HepG2 (cell line): Measurements from ENCODE around the gene SLAIN2. TPM values are rescaled to one million over a fixed set of nuclear protein-coding genes. Genes with fewer than 3 reads are reported as not detected.

Source experiments
- BCL3 ChIP-seq: sonication (generic); formaldehyde crosslinking; IDR thresholded peaks from 2 replicates; pipeline ENCODE4 v1.5.1; 2020; ENCODE audit warnings: mild to moderate bottlenecking, missing genetic modification reagents, moderate library complexity
- DNMT1 ChIP-seq: sonication (generic); formaldehyde crosslinking; IDR thresholded peaks from 2 replicates; pipeline ENCODE4 v1.5.1; 2020; ENCODE audit warnings: mild to moderate bottlenecking, missing genetic modification reagents
- DR1 ChIP-seq: sonication (generic); formaldehyde crosslinking; IDR thresholded peaks from 2 replicates; pipeline ENCODE4 v1.8.0; 2021; ENCODE audit warnings: mild to moderate bottlenecking, missing genetic modification reagents, inconsistent platforms
- GTF3A ChIP-seq: sonication (generic); formaldehyde crosslinking; conservative IDR thresholded peaks from 2 replicates; pipeline ENCODE4 v1.4.0; 2020; ENCODE audit warnings: mild to moderate bottlenecking, missing genetic modification reagents
- HNF4A ChIP-seq: sonication (generic); formaldehyde crosslinking; IDR thresholded peaks from 2 replicates; pipeline ENCODE4 v1.4.0; 2020; ENCODE audit warnings: missing genetic modification reagents
- MTF2 ChIP-seq: sonication (generic); formaldehyde crosslinking; IDR thresholded peaks from 2 replicates; pipeline ENCODE4 v1.5.0; 2020; ENCODE audit warnings: missing genetic modification reagents, borderline replicate concordance
- RAD21 ChIP-seq: fragments of 450-650 bp; formaldehyde crosslinking; IDR thresholded peaks from 2 replicates; pipeline ENCODE4 v1.5.0; 2020; ENCODE audit warnings: mild to moderate bottlenecking
- RBM39 ChIP-seq: fragments of 200-400 bp; formaldehyde crosslinking; IDR thresholded peaks from one replicate; pipeline ENCODE4 v1.6.1; 2018; ENCODE audit warnings: antibody characterized with exemption, mild to moderate bottlenecking, low read depth, low read length; ENCODE audit not compliant: poor library complexity, severe bottlenecking
- RCOR2 ChIP-seq: IDR thresholded peaks from 2 replicates; pipeline ENCODE4 v1.6.1; 2016; ENCODE audit warnings: missing biosample characterization, missing genetic modification reagents
- SATB2 ChIP-seq: sonication (generic); formaldehyde crosslinking; IDR thresholded peaks from 2 replicates; pipeline ENCODE4 v1.5.0; 2020; ENCODE audit warnings: missing genetic modification reagents
- SRY ChIP-seq: sonication (generic); formaldehyde crosslinking; IDR thresholded peaks from 2 replicates; pipeline ENCODE4 v1.8.0; 2022; ENCODE audit warnings: mild to moderate bottlenecking, missing genetic modification reagents
- ZC3H4 ChIP-seq: sonication (generic); formaldehyde crosslinking; IDR thresholded peaks from 2 replicates; pipeline ENCODE4 v1.4.0; 2020; ENCODE audit warnings: missing genetic modification reagents, borderline replicate concordance
- ZFP82 ChIP-seq: sonication (generic); formaldehyde crosslinking; IDR thresholded peaks from 2 replicates; pipeline ENCODE4 v1.5.1; 2020; ENCODE audit warnings: mild to moderate bottlenecking, missing genetic modification reagents, borderline replicate concordance
- ZMYM3 ChIP-seq: sonication (generic); formaldehyde crosslinking; IDR thresholded peaks from 2 replicates; pipeline ENCODE4 v1.5.1; 2020; ENCODE audit warnings: mild to moderate bottlenecking, missing genetic modification reagents
- ZNF343 ChIP-seq: sonication (generic); formaldehyde crosslinking; IDR thresholded peaks from 2 replicates; pipeline ENCODE4 v1.4.0; 2020; ENCODE audit warnings: mild to moderate bottlenecking, missing genetic modification reagents
- ZNF660 ChIP-seq: sonication (generic); formaldehyde crosslinking; IDR thresholded peaks from 2 replicates; pipeline ENCODE4 v1.5.1; 2020; ENCODE audit warnings: mild to moderate bottlenecking, low read depth, missing genetic modification reagents, borderline replicate concordance
- ZNF816 ChIP-seq: sonication (generic); formaldehyde crosslinking; IDR thresholded peaks from 2 replicates; pipeline ENCODE4 v1.8.0; 2022; ENCODE audit warnings: missing genetic modification reagents, mild to moderate bottlenecking, borderline replicate concordance
- polyA plus RNA-seq, 8 experiments: library from polyadenylated mRNA; depleted of rRNA in 3 of 8; stranded (reverse) in 7 of 8; unstranded in 1 of 8; fragments of >200 nt; fragmentation: Illumina TruSeq in 4 of 8; extraction: Trizol in 4 of 8; gene quantifications; 2 replicates each; pipeline versions ENCODE4 v1.2.1 to v1.2.3, GENCODE V29; 2011 to 2016; ENCODE audit warnings: low read depth in 4 of 8, missing spikeins in 1 of 8, mixed read lengths in 1 of 8; ENCODE audit not compliant: insufficient read depth in 1 of 8
- total RNA-seq, 5 experiments: library from RNA; depleted of rRNA; stranded (reverse); fragments of >200 nt; fragmentation: Illumina TruSeq; extraction: Trizol; gene quantifications; 2 replicates each; pipeline ENCODE4 v1.2.3, GENCODE V29; 2016; ENCODE audit warnings: low read depth in 1 of 5
- TF ChIP-seq, protein P1 (sequence below): sonication (generic); formaldehyde crosslinking; IDR thresholded peaks from 2 replicates; pipeline ENCODE4 v1.8.1; 2022; ENCODE audit warnings: mild to moderate bottlenecking, missing genetic modification reagents
- TF ChIP-seq, protein P2 (sequence below): sonication (generic); formaldehyde crosslinking; IDR thresholded peaks from 2 replicates; pipeline ENCODE4 v1.4.0; 2020; ENCODE audit warnings: missing genetic modification reagents
- TF ChIP-seq, protein P3 (sequence below): sonication (generic); formaldehyde crosslinking; conservative IDR thresholded peaks from 2 replicates; pipeline ENCODE4 v1.4.0; 2020; ENCODE audit warnings: missing genetic modification reagents

The SLAIN2 gene
- total and polyA plus RNA-seq, 2 of the 13 experiments (the other 11 are each of a cell fraction or from before 2014, with no cell fraction given), result 20.7 to 22.5 TPM

DNA sequence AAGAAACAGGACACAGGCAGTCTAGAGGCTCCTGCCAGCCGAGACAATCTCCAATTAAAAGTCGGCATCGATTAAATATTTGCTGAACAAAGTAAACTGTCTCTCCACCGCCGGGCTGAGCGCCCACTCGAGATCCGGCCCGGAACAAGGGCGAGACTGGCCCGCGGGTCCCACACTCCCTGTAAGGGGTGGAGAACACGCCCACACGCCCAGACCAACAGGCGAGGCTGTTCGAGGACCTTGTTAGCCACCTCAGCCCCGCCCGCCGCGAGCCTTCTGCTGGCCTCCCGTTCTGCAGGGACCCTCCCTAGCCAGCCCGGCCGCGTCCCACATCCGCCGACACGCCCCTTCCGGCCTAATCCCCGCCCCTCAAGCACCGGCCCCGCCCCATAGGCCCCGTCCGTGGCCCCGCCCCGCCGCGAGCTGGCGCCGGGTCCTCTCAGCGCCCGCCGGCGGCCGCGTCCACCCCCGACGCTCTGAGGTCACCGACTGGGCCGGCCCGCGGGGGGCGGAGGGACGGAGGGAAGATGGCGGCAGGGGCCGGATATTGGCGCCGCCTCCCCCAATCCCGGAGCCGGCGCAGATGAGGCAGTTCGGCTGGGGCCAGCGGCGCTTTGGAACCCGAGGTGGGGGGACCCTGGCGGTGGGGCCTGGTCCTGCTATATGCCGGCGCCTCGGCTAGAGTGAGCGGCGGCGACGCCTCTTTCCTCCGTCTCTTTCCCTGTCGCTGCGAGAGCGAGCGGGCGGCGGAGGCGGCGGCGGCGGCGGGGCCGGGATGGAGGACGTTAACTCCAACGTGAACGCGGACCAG, at the start of gene SLAIN2 (continued):
- TF ChIP-seq, protein P1, sequence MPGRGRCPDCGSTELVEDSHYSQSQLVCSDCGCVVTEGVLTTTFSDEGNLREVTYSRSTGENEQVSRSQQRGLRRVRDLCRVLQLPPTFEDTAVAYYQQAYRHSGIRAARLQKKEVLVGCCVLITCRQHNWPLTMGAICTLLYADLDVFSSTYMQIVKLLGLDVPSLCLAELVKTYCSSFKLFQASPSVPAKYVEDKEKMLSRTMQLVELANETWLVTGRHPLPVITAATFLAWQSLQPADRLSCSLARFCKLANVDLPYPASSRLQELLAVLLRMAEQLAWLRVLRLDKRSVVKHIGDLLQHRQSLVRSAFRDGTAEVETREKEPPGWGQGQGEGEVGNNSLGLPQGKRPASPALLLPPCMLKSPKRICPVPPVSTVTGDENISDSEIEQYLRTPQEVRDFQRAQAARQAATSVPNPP (CRISPR knock-in tag), result no peak
- TF ChIP-seq ZNF343 (CRISPR knock-in tag) (peak; percentile 86), DNMT1 (CRISPR knock-in tag) (no peak), ZFP82 (CRISPR knock-in tag) (no peak), BCL3 (CRISPR knock-in tag) (no peak), ZC3H4 (CRISPR knock-in tag) (no peak), RAD21 (CRISPR knock-in tag) (0 out of 2 replicates have a peak, but pooled peaks have one; percentile 17), MTF2 (CRISPR knock-in tag) (0 out of 2 replicates have a peak, but pooled peaks have one; percentile 5), DR1 (CRISPR knock-in tag) (no peak), ZNF660 (CRISPR knock-in tag) (no peak), GTF3A (CRISPR knock-in tag) (no peak), RCOR2 (no peak), RBM39 (peak; percentile 67), HNF4A (peak; percentile 27; the same call in 1 of the 2 replicates), ZNF816 (CRISPR knock-in tag) (peak; percentile 59; the same call in 1 of the 2 replicates), SRY (CRISPR knock-in tag) (peak; percentile 64; the same call in 1 of the 2 replicates), SATB2 (CRISPR knock-in tag) (no peak), ZMYM3 (no peak)
- TF ChIP-seq, protein P2, sequence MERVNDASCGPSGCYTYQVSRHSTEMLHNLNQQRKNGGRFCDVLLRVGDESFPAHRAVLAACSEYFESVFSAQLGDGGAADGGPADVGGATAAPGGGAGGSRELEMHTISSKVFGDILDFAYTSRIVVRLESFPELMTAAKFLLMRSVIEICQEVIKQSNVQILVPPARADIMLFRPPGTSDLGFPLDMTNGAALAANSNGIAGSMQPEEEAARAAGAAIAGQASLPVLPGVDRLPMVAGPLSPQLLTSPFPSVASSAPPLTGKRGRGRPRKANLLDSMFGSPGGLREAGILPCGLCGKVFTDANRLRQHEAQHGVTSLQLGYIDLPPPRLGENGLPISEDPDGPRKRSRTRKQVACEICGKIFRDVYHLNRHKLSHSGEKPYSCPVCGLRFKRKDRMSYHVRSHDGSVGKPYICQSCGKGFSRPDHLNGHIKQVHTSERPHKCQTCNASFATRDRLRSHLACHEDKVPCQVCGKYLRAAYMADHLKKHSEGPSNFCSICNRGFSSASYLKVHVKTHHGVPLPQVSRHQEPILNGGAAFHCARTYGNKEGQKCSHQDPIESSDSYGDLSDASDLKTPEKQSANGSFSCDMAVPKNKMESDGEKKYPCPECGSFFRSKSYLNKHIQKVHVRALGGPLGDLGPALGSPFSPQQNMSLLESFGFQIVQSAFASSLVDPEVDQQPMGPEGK (CRISPR knock-in tag), result peak; percentile 58; the same call in 1 of the 2 replicates
- TF ChIP-seq, protein P3, sequence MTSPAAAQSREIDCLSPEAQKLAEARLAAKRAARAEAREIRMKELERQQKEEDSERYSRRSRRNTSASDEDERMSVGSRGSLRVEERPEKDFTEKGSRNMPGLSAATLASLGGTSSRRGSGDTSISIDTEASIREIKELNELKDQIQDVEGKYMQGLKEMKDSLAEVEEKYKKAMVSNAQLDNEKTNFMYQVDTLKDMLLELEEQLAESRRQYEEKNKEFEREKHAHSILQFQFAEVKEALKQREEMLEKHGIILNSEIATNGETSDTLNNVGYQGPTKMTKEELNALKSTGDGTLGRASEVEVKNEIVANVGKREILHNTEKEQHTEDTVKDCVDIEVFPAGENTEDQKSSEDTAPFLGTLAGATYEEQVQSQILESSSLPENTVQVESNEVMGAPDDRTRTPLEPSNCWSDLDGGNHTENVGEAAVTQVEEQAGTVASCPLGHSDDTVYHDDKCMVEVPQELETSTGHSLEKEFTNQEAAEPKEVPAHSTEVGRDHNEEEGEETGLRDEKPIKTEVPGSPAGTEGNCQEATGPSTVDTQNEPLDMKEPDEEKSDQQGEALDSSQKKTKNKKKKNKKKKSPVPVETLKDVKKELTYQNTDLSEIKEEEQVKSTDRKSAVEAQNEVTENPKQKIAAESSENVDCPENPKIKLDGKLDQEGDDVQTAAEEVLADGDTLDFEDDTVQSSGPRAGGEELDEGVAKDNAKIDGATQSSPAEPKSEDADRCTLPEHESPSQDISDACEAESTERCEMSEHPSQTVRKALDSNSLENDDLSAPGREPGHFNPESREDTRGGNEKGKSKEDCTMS (CRISPR knock-in tag), result no peak
